ENCODE data around the gene TNFRSF18.

TNFRSF18 gene

DNA sequence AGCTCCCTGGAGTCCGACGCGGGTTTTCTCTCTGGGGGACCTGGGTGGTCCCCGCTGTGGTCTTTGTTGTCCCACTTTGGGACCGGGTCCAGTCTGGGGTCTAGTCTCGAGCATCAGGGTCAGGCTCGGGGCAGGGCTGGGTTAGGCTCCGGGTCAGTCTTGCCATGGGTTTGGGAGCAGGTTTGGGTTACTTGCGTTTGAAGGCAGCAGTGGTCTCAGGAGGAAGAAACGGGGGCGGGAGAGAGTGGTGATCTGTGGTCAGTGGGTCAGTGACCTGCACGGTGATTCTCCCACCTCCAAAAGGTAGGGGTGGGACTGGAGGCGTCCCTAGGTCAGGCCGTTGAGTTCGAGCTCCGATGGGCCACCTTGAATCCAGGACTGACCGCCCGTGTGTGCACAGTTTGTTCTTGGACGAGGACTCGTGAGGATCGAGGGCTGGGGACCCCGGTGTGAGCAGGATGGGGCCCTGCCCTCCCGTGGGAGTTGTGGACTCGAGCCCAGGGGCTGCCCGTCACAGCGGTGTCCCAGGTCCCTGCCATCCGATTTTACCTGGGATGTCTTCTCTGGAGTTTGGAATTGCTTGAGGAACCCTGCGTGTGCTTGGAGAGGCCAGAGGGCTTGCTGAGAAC is 27.9 kb upstream of the TNFRSF18 start:
- peaks cover 16% of the 10 kb centered on the region for H3K4me1 ChIP-seq
- H3K4me3 ChIP-seq (ENCODE audit: low read depth, low read length): no peak overlapping the region
- DNase-seq: no peak
- peaks cover 13% of the 10 kb centered on the region for H3K36me3 ChIP-seq
- peaks cover 6% of the 10 kb centered on the region for H3K9me3 ChIP-seq
- H3K27me3 ChIP-seq: peaks cover 20% of the 10 kb centered on the region
- TF ChIP-seq, protein P1, sequence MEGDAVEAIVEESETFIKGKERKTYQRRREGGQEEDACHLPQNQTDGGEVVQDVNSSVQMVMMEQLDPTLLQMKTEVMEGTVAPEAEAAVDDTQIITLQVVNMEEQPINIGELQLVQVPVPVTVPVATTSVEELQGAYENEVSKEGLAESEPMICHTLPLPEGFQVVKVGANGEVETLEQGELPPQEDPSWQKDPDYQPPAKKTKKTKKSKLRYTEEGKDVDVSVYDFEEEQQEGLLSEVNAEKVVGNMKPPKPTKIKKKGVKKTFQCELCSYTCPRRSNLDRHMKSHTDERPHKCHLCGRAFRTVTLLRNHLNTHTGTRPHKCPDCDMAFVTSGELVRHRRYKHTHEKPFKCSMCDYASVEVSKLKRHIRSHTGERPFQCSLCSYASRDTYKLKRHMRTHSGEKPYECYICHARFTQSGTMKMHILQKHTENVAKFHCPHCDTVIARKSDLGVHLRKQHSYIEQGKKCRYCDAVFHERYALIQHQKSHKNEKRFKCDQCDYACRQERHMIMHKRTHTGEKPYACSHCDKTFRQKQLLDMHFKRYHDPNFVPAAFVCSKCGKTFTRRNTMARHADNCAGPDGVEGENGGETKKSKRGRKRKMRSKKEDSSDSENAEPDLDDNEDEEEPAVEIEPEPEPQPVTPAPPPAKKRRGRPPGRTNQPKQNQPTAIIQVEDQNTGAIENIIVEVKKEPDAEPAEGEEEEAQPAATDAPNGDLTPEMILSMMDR (IDR thresholded peaks at IDR 0.05; ENCODE audit: low read depth, low read length): no peak

DNA sequence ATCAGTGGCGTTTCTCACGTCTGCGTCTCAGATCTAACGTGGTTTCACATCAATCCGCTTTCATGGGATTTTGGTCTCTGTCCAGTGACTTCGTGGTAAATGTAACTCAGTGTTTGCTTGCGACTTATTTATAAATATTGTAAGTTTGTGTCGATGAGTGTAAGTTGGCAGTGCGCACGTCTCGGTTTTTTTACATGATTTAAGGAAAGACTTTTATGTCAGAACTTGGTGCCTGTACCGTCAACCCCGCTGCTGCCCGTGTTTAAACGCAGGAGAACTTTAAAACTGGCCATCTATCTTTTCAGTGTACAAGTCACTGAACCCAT is 27.1 kb upstream of the TNFRSF18 start:
- H3K27me3 ChIP-seq: peaks cover 12% of the 10 kb centered on the region
- peaks cover 21% of the 10 kb centered on the region for H3K36me3 ChIP-seq
- TF ChIP-seq, protein P1 (IDR thresholded peaks at IDR 0.05; ENCODE audit: low read depth, low read length): no peak
- no peak for DNase-seq
- peaks cover 13% of the 10 kb centered on the region for H3K4me1 ChIP-seq
- H3K4me3 ChIP-seq (ENCODE audit: low read depth, low read length): no peak overlapping the region
- peaks cover 6% of the 10 kb centered on the region for H3K9me3 ChIP-seq

DNA sequence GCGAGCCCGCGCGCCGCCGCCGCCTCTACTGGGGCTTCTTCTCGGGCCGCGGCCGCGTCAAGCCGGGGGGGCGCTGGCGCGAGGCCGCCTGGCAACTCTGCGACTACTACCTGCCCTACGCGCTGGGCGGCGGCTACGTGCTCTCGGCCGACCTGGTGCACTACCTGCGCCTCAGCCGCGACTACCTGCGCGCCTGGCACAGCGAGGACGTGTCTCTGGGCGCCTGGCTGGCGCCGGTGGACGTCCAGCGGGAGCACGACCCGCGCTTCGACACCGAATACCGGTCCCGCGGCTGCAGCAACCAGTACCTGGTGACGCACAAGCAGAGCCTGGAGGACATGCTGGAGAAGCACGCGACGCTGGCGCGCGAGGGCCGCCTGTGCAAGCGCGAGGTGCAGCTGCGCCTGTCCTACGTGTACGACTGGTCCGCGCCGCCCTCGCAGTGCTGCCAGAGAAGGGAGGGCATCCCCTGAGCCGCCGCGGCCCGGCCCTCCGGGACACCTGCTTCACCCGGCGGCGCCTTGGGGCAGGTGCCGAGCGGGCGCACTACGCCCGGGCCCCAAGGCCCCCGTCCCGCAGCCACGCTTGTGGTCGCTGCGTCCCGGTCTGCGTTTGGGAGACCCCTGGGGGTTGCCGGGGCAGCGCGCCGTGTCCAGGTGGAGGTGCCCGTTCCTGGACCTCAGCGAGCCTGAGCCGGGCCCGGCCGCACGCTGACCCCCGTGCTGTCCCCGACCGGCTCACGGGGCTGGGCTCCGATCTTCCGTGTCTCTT is 26.6 kb upstream of the TNFRSF18 start:
- peaks cover 6% of the 10 kb centered on the region for H3K9me3 ChIP-seq
- DNase-seq: no peak
- TF ChIP-seq, protein P1 (IDR thresholded peaks at IDR 0.05; ENCODE audit: low read depth, low read length): no peak
- peaks cover 27% of the 10 kb centered on the region for H3K36me3 ChIP-seq
- no peak overlapping the region for H3K4me3 ChIP-seq (ENCODE audit: low read depth, low read length)
- peaks cover 7% of the 10 kb centered on the region for H3K27me3 ChIP-seq
- H3K4me1 ChIP-seq: peaks cover 8% of the 10 kb centered on the region

DNA sequence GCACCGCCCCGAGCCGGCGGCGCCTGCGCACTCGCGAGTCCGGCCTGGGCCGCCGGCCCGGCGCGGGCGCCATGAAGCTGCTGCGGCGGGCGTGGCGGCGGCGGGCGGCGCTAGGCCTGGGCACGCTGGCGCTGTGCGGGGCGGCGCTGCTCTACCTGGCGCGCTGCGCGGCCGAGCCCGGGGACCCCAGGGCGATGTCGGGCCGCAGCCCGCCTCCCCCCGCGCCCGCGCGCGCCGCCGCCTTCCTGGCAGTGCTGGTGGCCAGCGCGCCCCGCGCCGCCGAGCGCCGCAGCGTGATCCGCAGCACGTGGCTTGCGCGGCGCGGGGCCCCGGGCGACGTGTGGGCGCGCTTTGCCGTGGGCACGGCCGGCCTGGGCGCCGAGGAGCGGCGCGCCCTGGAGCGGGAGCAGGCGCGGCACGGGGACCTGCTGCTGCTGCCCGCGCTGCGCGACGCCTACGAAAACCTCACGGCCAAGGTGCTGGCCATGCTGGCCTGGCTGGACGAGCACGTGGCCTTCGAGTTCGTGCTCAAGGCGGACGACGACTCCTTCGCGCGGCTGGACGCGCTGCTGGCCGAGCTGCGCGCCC is 25.9 kb upstream of the TNFRSF18 start, which contains the start of gene B3GALT6:
Gene B3GALT6, plus strand, starts transcription at position 30 of the 588 bp plus-strand sequence. Its CDS starts 42 bp downstream, at position 72.
- H3K4me3 ChIP-seq (ENCODE audit: low read depth, low read length): peak within 1 kb of the TSS; percentile 95
- peaks cover 33% of the 10 kb centered on the region for H3K36me3 ChIP-seq
- DNase-seq: no peak
- TF ChIP-seq, protein P1 (IDR thresholded peaks at IDR 0.05; ENCODE audit: low read depth, low read length): no peak
- peaks cover 6% of the 10 kb centered on the region for H3K9me3 ChIP-seq
- no peaks in the 10 kb centered on the region; the same call in 1 of the 2 replicates for H3K27me3 ChIP-seq
- peaks cover 3% of the 10 kb centered on the region for H3K4me1 ChIP-seq

DNA sequence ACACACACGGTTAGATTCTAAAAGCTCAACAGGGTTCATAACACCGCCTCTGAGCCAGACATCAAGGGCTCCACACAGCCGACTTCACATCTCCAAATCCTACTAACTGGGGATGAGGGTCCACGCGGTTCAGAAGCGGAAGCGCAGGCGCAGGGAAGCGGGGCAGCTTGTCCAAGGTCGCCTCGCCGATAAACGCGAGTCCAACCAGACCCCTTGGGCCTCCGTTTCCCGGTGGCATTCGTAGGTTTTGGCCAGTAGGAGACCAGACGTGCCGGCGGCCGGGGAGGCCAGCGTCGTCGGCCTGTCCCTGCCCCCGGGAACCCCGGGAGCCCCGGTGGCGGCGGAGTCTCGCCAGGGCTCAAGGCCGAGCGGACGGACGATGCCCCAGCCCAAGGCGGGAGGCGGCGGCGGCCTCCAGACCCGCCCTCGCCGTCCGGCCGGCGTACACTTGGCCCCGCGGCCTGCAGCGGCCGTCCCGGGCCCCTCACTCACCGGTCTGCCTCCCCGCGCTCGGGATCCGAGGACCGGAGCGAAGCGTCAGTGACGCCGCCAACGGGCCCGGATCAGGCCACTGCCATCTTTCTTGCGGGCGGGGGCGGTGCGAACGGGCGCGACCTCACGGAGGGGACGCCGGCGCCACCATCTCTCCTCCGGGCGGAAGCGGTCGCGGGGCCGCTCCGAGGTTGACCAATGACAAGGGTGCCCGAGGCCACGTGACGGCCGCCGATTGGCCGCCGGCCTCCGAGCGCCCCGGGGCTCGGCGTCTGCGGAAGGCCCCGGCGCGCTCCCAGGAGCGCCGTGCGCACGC is 25.2 kb upstream of the TNFRSF18 start, which contains the start of gene SDF4:
Gene SDF4, minus strand, starts transcription at position 602 of the 808 bp plus-strand sequence. CDS start 3,229 bp downstream, outside the sequence.
- Histone ChIP-seq H3K36me3 (peaks cover 37% of the 10 kb centered on the region), H3K4me1 (no peaks in the 10 kb centered on the region; the same call in 1 of the 2 replicates), H3K27me3 (no peaks in the 10 kb centered on the region), H3K4me3 (ENCODE audit: low read depth, low read length) (peak within 1 kb of the TSS; percentile 95), H3K9me3 (peaks cover 6% of the 10 kb centered on the region)
- peak; percentile 98 for DNase-seq
- TF ChIP-seq, protein P1 (IDR thresholded peaks at IDR 0.05; ENCODE audit: low read depth, low read length): no peak
